RWPE1 (cell line): Measurements from ENCODE around the gene GATB.

ENCODE experiments used
- CTCF ChIA-PET: fragments of 350-600 bp; sonication (Branson Sonifier 250); formaldehyde crosslinking; extraction: SDS; loops from one replicate; lab custom pipeline; 2021; lab: Yijun Ruan, JAX
- POLR2A ChIA-PET: fragments of 400-600 bp; formaldehyde crosslinking; extraction: SDS; loops from one replicate; lab custom pipeline; 2020; ENCODE audit warnings: antibody characterized with exemption; ENCODE audit not compliant: low non-redundant PET; lab: Yijun Ruan, JAX
- DNase-seq: peaks from one replicate; pipeline ENCODE4 v3.0.0; 2012; ENCODE audit warnings: low spot score
- H3K27ac ChIP-seq: fragments of 450-650 bp; 2 replicates; pipeline ENCODE4 v1.5.1; 2017
- TF ChIP-seq, protein P1 (sequence below): fragments of 450-650 bp; conservative IDR thresholded peaks from 2 replicates; pipeline ENCODE4 v1.5.1; 2017; ENCODE audit warnings: low read depth, mild to moderate bottlenecking

Gene GATB

DNA sequence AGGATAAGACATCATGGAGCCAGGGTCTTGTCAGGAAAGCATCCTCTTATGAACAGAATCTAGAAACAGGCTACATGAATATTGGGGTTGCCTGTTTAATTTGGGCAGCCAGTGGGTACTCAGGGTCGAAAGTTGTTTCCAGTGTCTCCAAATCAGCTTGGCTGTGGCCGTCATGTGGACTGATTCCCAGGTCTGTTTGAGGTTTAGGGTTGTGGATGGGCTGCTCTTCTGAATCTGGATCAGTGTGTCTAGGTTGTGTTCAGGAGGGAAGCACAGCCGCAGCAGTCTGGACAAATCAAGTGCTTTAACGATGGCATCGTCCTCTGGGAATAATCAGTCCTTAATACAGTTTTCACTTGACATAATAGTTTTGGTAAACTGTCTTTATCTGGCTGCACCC is 94.3 kb downstream of the GATB start:
- DNase-seq, result no peak
- CTCF ChIA-PET, result no interaction called here
- H3K27ac ChIP-seq, result no peak overlapping the region
- POLR2A ChIA-PET, result no interaction called here
- TF ChIP-seq, protein P1, sequence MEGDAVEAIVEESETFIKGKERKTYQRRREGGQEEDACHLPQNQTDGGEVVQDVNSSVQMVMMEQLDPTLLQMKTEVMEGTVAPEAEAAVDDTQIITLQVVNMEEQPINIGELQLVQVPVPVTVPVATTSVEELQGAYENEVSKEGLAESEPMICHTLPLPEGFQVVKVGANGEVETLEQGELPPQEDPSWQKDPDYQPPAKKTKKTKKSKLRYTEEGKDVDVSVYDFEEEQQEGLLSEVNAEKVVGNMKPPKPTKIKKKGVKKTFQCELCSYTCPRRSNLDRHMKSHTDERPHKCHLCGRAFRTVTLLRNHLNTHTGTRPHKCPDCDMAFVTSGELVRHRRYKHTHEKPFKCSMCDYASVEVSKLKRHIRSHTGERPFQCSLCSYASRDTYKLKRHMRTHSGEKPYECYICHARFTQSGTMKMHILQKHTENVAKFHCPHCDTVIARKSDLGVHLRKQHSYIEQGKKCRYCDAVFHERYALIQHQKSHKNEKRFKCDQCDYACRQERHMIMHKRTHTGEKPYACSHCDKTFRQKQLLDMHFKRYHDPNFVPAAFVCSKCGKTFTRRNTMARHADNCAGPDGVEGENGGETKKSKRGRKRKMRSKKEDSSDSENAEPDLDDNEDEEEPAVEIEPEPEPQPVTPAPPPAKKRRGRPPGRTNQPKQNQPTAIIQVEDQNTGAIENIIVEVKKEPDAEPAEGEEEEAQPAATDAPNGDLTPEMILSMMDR, result no peak

DNA sequence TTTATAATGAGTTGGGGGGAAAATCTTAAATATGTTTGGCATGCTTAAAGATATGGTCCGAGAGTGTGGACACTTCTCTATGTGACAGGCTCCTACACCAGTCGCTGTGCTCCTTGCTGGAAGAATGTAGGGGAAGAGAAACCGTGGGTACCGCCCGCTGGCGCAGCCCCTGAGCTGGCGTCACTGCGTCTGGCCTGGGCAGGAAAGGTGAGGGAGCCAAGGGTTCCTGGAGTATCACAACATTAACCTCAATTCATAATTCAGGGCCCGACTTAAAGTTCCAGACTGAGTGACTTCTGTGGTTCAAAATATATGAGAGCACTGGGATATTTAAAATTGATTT is 95.1 kb downstream of the GATB start:
- TF ChIP-seq, protein P1, result no peak
- ChIA-PET CTCF (no interaction called here), POLR2A (no interaction called here)
- no peak overlapping the region for H3K27ac ChIP-seq
- DNase-seq, result no peak

DNA sequence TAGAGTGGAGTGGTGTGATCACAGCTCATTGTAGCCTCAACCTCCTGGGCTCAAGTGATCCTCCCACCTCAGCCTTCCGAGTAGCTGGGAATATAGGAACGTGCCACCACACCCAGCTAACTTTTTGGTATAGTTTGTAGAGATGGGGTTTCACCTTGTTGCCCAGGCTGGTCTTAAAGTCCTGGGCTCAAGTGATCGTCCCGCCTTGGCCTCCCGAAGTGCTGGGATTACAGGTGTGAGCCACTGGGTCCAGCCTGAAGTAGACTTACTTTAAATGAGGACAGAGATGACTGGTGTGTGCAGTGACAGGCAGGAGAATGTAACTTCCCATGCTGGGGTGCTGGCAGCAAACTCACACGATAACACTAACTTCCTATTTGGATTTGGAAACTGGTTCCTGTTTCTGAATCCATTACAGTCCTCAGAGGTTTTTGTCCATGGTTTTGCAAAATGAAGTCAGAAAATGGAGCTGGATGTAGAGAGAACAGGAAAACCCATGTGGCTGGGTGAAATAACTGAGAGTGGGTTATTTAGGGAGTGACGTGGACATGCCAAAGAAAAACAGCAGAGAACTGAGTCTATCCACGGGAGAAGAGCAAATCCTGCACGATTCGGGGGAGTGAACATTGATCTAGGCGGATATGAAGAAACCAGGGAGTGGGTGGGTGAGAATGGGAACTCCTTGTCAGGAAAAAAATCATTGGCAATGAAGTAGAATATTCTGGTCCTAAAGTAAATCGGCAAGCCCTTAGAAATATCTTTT is 95.6 kb downstream of the GATB start:
- CTCF ChIA-PET, result no interaction called here
- TF ChIP-seq, protein P1, result no peak

DNA sequence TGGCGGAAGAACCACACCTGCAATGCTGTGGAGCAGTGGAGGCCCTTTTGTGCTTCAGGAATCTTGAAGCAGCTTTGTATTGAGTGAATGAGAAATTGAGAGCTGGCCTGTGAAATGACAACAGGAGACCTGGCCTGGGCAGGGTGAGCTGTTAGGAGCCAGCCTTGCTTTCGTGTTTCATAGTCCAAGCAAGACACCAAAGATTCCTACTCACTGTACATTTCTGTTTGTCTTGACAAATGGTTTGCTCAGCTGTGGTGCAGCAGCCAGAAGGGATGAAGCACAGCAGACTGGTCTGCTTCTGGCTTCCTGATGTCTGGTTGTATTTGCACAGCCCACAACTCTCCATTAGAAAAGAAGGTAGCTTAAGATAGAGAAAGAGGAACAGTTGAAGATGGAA is 96.5 kb downstream of the GATB start:
- TF ChIP-seq, protein P1, result no peak
- no peak overlapping the region for H3K27ac ChIP-seq
- POLR2A ChIA-PET, result no interaction called here
- DNase-seq, result no peak
- CTCF ChIA-PET, result no interaction called here

More for the DNA sequence above, 95.6 kb downstream of the GATB start:
- no peak overlapping the region for H3K27ac ChIP-seq
- POLR2A ChIA-PET, result no interaction called here
- no peak for DNase-seq

DNA sequence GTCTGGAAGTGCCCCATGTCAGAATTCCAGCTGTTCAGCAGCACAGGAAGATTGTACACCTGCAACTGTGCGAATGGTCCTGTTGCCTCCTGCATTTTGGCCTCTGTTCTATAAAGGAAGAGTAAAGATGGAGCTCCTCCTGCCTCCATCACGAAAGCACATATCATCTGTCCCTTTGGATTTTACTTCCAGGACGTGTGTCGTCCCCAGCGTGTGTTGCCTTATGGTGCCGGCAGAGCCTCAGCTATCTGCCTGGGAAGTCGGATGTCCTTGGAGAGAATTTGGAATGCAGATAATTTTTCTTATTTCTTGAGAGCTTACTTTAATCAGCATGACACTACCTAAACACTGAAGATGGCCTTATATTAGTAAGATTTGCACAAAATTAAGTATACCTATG is 97.7 kb downstream of the GATB start:
- no peak overlapping the region for H3K27ac ChIP-seq
- ChIA-PET CTCF (interaction anchor here (0.7 kb wide), 1 partner anchor 211 kb away, joined by 4 read pairs; no protein-coding TSS in a partner anchor), POLR2A (no interaction called here)
- DNase-seq, result no peak
- TF ChIP-seq, protein P1, result no peak

DNA sequence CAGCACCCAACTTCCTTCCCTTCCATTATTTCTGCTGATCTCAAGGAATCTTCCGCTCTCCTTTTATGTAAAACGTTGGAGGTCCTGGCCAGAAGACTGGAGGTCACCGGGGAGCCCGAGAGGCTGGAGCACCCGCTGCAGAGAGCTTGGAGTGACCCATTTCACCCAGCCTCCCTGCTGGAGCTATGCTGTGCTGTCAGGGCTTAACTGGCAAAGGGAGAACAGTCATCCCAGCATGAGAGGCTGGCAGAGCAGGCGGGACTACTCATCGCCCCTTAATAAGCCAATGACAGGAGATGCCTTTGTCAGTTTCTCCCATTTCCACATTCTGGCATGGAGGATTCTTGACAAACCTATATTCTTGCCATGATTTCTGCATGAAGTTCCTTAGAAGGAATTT is 98.9 kb downstream of the GATB start:
- TF ChIP-seq, protein P1, result no peak
- POLR2A ChIA-PET, result no interaction called here
- CTCF ChIA-PET, result no interaction called here
- no peak for DNase-seq
- H3K27ac ChIP-seq, result no peak overlapping the region
